IMR-90 (cell line): Measurements from ENCODE around the gene EID2B.
A peak's percentile ranks its signal among the peaks of the same experiment; 100 is the strongest.

ENCODE experiments used
- CEBPB ChIP-seq: IDR thresholded peaks from 2 replicates; pipeline ENCODE4 v1.6.1; 2012; ENCODE audit warnings: low read depth, low read length, improper control_type of control experiment
- CHD1 ChIP-seq: IDR thresholded peaks from 2 replicates; pipeline ENCODE4 v1.6.1; 2012; ENCODE audit warnings: low read depth, low read length, improper control_type of control experiment
- FOS ChIP-seq: fragments of 150-350 bp; IDR thresholded peaks from 2 replicates; pipeline ENCODE4 v1.6.1; 2016; ENCODE audit warnings: low read depth, low read length
- MAFK ChIP-seq: IDR thresholded peaks from 2 replicates; pipeline ENCODE4 v1.6.1; 2012; ENCODE audit warnings: low read depth, low read length, improper control_type of control experiment
- MAZ ChIP-seq: IDR thresholded peaks from 2 replicates; pipeline ENCODE4 v1.6.1; 2012; ENCODE audit warnings: low read depth, mild to moderate bottlenecking, low read length, improper control_type of control experiment, moderate library complexity, borderline replicate concordance
- MXI1 ChIP-seq: IDR thresholded peaks from 2 replicates; pipeline ENCODE4 v1.6.1; 2012; ENCODE audit warnings: low read depth, mild to moderate bottlenecking, low read length, moderate library complexity, borderline replicate concordance
- POLR2A ChIP-seq: IDR thresholded peaks from 2 replicates; pipeline ENCODE4 v1.6.1; 2012; ENCODE audit warnings: mild to moderate bottlenecking, low read depth, low read length
- RAD21 ChIP-seq: IDR thresholded peaks from 2 replicates; pipeline ENCODE4 v1.6.1; 2012; ENCODE audit warnings: low read length, improper control_type of control experiment
- RCOR1 ChIP-seq: IDR thresholded peaks from 2 replicates; pipeline ENCODE4 v1.6.1; 2012; ENCODE audit warnings: mild to moderate bottlenecking, low read length, improper control_type of control experiment; ENCODE audit not compliant: insufficient replicate concordance
- RFX5 ChIP-seq: IDR thresholded peaks from 2 replicates; pipeline ENCODE4 v1.8.0; 2012; ENCODE audit warnings: low read depth, mild to moderate bottlenecking, low read length, moderate library complexity
- SMC3 ChIP-seq: fragments of 150-350 bp; IDR thresholded peaks from 2 replicates; pipeline ENCODE4 v1.6.1; 2016; ENCODE audit warnings: low read depth, mild to moderate bottlenecking, antibody characterized with exemption, low read length, moderate library complexity
- USF2 ChIP-seq: fragments of 150-350 bp; IDR thresholded peaks from 2 replicates; pipeline ENCODE4 v1.6.1; 2017; ENCODE audit warnings: mild to moderate bottlenecking, antibody characterized with exemption, low read length, low read depth
- TF ChIP-seq, protein P1 (sequence below): conservative IDR thresholded peaks from 2 replicates; pipeline ENCODE4 v1.5.1; 2012; ENCODE audit warnings: mild to moderate bottlenecking, low read depth, low read length, improper control_type of control experiment
- TF ChIP-seq, protein P2 (sequence below): fragments of 150-350 bp; IDR thresholded peaks from 2 replicates; pipeline ENCODE4 v1.6.1; 2016; ENCODE audit warnings: low read depth, mild to moderate bottlenecking, low read length, moderate library complexity, borderline replicate concordance

- TF ChIP-seq MAFK = no peak
- TF ChIP-seq, protein P1, sequence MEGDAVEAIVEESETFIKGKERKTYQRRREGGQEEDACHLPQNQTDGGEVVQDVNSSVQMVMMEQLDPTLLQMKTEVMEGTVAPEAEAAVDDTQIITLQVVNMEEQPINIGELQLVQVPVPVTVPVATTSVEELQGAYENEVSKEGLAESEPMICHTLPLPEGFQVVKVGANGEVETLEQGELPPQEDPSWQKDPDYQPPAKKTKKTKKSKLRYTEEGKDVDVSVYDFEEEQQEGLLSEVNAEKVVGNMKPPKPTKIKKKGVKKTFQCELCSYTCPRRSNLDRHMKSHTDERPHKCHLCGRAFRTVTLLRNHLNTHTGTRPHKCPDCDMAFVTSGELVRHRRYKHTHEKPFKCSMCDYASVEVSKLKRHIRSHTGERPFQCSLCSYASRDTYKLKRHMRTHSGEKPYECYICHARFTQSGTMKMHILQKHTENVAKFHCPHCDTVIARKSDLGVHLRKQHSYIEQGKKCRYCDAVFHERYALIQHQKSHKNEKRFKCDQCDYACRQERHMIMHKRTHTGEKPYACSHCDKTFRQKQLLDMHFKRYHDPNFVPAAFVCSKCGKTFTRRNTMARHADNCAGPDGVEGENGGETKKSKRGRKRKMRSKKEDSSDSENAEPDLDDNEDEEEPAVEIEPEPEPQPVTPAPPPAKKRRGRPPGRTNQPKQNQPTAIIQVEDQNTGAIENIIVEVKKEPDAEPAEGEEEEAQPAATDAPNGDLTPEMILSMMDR = peak; percentile 85
- no peak for TF ChIP-seq FOS
- peak; percentile 59; the same call in 1 of the 2 replicates for TF ChIP-seq MAZ
- TF ChIP-seq, protein P2, sequence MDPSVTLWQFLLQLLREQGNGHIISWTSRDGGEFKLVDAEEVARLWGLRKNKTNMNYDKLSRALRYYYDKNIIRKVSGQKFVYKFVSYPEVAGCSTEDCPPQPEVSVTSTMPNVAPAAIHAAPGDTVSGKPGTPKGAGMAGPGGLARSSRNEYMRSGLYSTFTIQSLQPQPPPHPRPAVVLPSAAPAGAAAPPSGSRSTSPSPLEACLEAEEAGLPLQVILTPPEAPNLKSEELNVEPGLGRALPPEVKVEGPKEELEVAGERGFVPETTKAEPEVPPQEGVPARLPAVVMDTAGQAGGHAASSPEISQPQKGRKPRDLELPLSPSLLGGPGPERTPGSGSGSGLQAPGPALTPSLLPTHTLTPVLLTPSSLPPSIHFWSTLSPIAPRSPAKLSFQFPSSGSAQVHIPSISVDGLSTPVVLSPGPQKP = no peak
- no peak for TF ChIP-seq CEBPB
- TF ChIP-seq SMC3 = peak; percentile 54
- peak; percentile 50 for TF ChIP-seq RAD21
- TF ChIP-seq CHD1 = no peak; the same call in 1 of the 2 replicates
- peak; percentile 73 for TF ChIP-seq POLR2A
- TF ChIP-seq USF2 = no peak
- TF ChIP-seq RCOR1 = no peak
- TF ChIP-seq MXI1 = 0 out of 2 replicates have a peak, but pooled peaks have one; percentile 9
- TF ChIP-seq RFX5 = no peak
These were observed 7.1 kb upstream of the EID2B start, which contains the start of gene EID2 for GRCh38 chr19:39539518-39540332.
